PC-9 (cell line): Measurements from ENCODE around the gene SPOCK2. TPM values are rescaled to one million over a fixed set of nuclear protein-coding genes. Genes with fewer than 3 reads are reported as not detected.
A peak's percentile ranks its signal among the peaks of the same experiment; 100 is the strongest.

Source experiments
- BruUV-seq: library from RNA; stranded (reverse); fragments of 400-500 nt; replicated peaks from 2 replicates; lab custom pipeline; 2021; lab: Mats Ljungman, UMichigan
- CTCF ChIA-PET: fragments of 300-600 bp; sonication (Branson Sonifier 250); formaldehyde crosslinking; loops from one replicate; lab custom pipeline; 2022; ENCODE audit warnings: antibody characterized with exemption; lab: Charles Lee
- POLR2A ChIA-PET: fragments of 300-600 bp; sonication (Branson Sonifier 250); formaldehyde crosslinking; loops from one replicate; lab custom pipeline; 2022; ENCODE audit warnings: antibody characterized with exemption; ENCODE audit not compliant: unreplicated experiment; lab: Charles Lee
- DNase-seq, 2 experiments: peaks; one replicate each; pipeline versions ENCODE4 v3.0.0 to v3.0.0-alpha.2; 2015 to 2022; ENCODE audit warnings: mixed read lengths in 1 of 2
- H2AFZ ChIP-seq: fragments of 200-600 bp; sonication (generic); 2 replicates; pipeline ENCODE4 v1.8.1; 2017; ENCODE audit warnings: antibody characterized with exemption
- H3F3A ChIP-seq: fragments of 200-600 bp; sonication (generic); 2 replicates; pipeline ENCODE4 v1.8.1; 2017; ENCODE audit warnings: antibody characterized with exemption, mild to moderate bottlenecking, low read depth; ENCODE audit not compliant: insufficient read depth
- H3K27ac ChIP-seq: fragments of 200-600 bp; sonication (generic); 2 replicates; pipeline ENCODE4 v1.6.1; 2016; ENCODE audit warnings: mixed run types
- H3K27me3 ChIP-seq: fragments of 200-600 bp; sonication (generic); 2 replicates; pipeline ENCODE4 v1.6.1; 2016; ENCODE audit warnings: low read depth, mixed run types; ENCODE audit not compliant: insufficient read depth
- H3K36me3 ChIP-seq: fragments of 200-600 bp; sonication (generic); 2 replicates; pipeline ENCODE4 v1.6.1; 2016; ENCODE audit warnings: low read depth, mixed run types
- H3K4me1 ChIP-seq: fragments of 200-600 bp; sonication (generic); replicated peaks from 2 replicates; pipeline ENCODE4 v1.6.1; 2016; ENCODE audit warnings: mixed run types; ENCODE audit not compliant: insufficient read depth
- H3K4me2 ChIP-seq: fragments of 200-600 bp; sonication (generic); 2 replicates; pipeline ENCODE4 v1.6.1; 2017; ENCODE audit warnings: mixed run types
- H3K4me3 ChIP-seq: fragments of 200-600 bp; sonication (generic); 2 replicates; pipeline ENCODE4 v1.6.1; 2016; ENCODE audit warnings: mixed run types
- H3K79me2 ChIP-seq: fragments of 200-600 bp; sonication (generic); 2 replicates; pipeline ENCODE4 v1.6.1; 2017; ENCODE audit warnings: low read depth, mixed run types
- H3K9me2 ChIP-seq: fragments of 200-600 bp; sonication (generic); 2 replicates; pipeline ENCODE4 v1.8.1; 2017; ENCODE audit warnings: mild to moderate bottlenecking; ENCODE audit not compliant: insufficient read depth
- H3K9me3 ChIP-seq: fragments of 200-600 bp; sonication (generic); 2 replicates; pipeline ENCODE4 v1.8.1; 2016; ENCODE audit warnings: low read depth; ENCODE audit not compliant: insufficient read depth
- H4K20me1 ChIP-seq: fragments of 200-600 bp; sonication (generic); 2 replicates; pipeline ENCODE4 v1.8.1; 2017; ENCODE audit not compliant: insufficient read depth
- EZH2 ChIP-seq: fragments of 200-600 bp; sonication (generic); IDR thresholded peaks from 2 replicates; pipeline ENCODE4 v1.8.0; 2017; ENCODE audit warnings: antibody characterized with exemption, low read depth
- intact Hi-C: fragments of 100-400 bp; cut with micrococcal nuclease; formaldehyde crosslinking; loops from one replicate; pipeline ENCODE4 v1.10.0; 2022; ENCODE audit not compliant: unreplicated experiment
- total RNA-seq: library from RNA; stranded (reverse); gene quantifications from 2 replicates; pipeline ENCODE4 v1.2.3, GENCODE V29; 2021
- TF ChIP-seq, protein P1 (sequence below): fragments of 200-600 bp; sonication (generic); conservative IDR thresholded peaks from 2 replicates; pipeline ENCODE4 v1.6.1; 2017; ENCODE audit warnings: mixed run types, antibody characterized with exemption, mild to moderate bottlenecking, moderate library complexity

SPOCK2 gene
- total RNA-seq, 1 experiment from 2014 or later = 5.3 TPM

DNA sequence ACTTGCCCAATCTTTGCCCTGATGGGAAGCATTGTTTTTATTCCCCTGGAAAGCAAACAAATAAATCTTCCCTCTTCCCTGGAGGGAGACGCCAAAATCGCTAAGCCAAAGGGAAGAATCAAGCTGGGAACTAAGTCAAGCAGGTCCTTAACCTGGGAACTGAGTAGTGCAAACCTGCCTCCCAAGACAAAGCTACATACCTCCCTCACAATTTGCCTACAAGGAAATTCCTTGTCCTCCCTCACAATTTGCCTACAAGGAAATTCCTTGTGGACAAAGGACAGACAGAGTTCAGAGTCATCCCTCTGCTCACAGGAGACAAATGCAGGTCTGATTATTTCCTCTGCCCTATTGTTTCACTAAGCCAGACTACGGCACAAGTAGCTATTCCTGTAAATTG, 50.5 kb downstream of the SPOCK2 start:
- Histone ChIP-seq H3K9me2 (no peaks in the 10 kb centered on the region), H3F3A (peaks cover 10% of the 10 kb centered on the region; the same call in 1 of the 2 replicates), H3K4me3 (no peak overlapping the region), H2AFZ (no peak overlapping the region), H3K27me3 (no peaks in the 10 kb centered on the region), H3K79me2 (no peaks in the 10 kb centered on the region), H4K20me1 (no peaks in the 10 kb centered on the region), H3K4me2 (0 out of 2 replicates have a peak overlapping the region, but pooled peaks have one; percentile 5), H3K4me1 (peaks cover 17% of the 10 kb centered on the region), H3K36me3 (no peaks in the 10 kb centered on the region), H3K27ac (no peak overlapping the region), H3K9me3 (no peaks in the 10 kb centered on the region)
- ChIA-PET POLR2A (interaction anchor here (0.5 to 0.7 kb wide), 4 partner anchors 39 to 726 kb away, joined by 3 to 13 read pairs (median 4); no protein-coding TSS in a partner anchor), CTCF (interaction anchor here (1.4 kb wide), 1 partner anchor 11 kb away, joined by 4 read pairs; no protein-coding TSS in a partner anchor)
- TF ChIP-seq, protein P1, sequence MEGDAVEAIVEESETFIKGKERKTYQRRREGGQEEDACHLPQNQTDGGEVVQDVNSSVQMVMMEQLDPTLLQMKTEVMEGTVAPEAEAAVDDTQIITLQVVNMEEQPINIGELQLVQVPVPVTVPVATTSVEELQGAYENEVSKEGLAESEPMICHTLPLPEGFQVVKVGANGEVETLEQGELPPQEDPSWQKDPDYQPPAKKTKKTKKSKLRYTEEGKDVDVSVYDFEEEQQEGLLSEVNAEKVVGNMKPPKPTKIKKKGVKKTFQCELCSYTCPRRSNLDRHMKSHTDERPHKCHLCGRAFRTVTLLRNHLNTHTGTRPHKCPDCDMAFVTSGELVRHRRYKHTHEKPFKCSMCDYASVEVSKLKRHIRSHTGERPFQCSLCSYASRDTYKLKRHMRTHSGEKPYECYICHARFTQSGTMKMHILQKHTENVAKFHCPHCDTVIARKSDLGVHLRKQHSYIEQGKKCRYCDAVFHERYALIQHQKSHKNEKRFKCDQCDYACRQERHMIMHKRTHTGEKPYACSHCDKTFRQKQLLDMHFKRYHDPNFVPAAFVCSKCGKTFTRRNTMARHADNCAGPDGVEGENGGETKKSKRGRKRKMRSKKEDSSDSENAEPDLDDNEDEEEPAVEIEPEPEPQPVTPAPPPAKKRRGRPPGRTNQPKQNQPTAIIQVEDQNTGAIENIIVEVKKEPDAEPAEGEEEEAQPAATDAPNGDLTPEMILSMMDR = no peak
- no peak for TF ChIP-seq EZH2
- no peak for DNase-seq
- intact Hi-C loops = loop anchor here (5.0 kb wide), 1 partner anchor 41 kb away; no protein-coding TSS in a partner anchor
- BruUV-seq = no TSS peak

- intact Hi-C loops = loop anchor here (5.0 kb wide), 1 partner anchor 40 kb away; no protein-coding TSS in a partner anchor
- H4K20me1 ChIP-seq = no peaks in the 10 kb centered on the region
- no peaks in the 10 kb centered on the region for H3K9me3 ChIP-seq
- H3K27me3 ChIP-seq = no peaks in the 10 kb centered on the region
- ChIA-PET CTCF (interaction anchor here (1.4 kb wide), 1 partner anchor 11 kb away, joined by 4 read pairs; no protein-coding TSS in a partner anchor), POLR2A (interaction anchor here (0.7 kb wide), 1 partner anchor 178 kb away, joined by 3 read pairs; no protein-coding TSS in a partner anchor)
- no peaks in the 10 kb centered on the region for H3K79me2 ChIP-seq
- H3K36me3 ChIP-seq = no peaks in the 10 kb centered on the region
- H3K4me3 ChIP-seq = no peak overlapping the region
- BruUV-seq = no TSS peak
- H3K9me2 ChIP-seq = no peaks in the 10 kb centered on the region
- no peak for TF ChIP-seq EZH2
- TF ChIP-seq, protein P1 = no peak
- no peak overlapping the region for H3K27ac ChIP-seq
- DNase-seq = no peak
- H3K4me1 ChIP-seq = peaks cover 15% of the 10 kb centered on the region
- H3F3A ChIP-seq = peaks cover 10% of the 10 kb centered on the region; the same call in 1 of the 2 replicates
- H3K4me2 ChIP-seq = no peak overlapping the region
- no peak overlapping the region for H2AFZ ChIP-seq
Measured at GRCh38 chr10:72037266-72037665, 51.1 kb downstream of the SPOCK2 start.

- DNase-seq = no peak
- Histone ChIP-seq H3K4me2 (no peak overlapping the region), H3K27ac (no peak overlapping the region), H3K9me2 (no peaks in the 10 kb centered on the region), H4K20me1 (no peaks in the 10 kb centered on the region), H3K4me1 (peaks cover 15% of the 10 kb centered on the region), H3K27me3 (no peaks in the 10 kb centered on the region), H3K36me3 (no peaks in the 10 kb centered on the region), H3K9me3 (no peaks in the 10 kb centered on the region), H3F3A (peaks cover 10% of the 10 kb centered on the region; the same call in 1 of the 2 replicates), H3K79me2 (no peaks in the 10 kb centered on the region), H3K4me3 (no peak overlapping the region), H2AFZ (no peak overlapping the region)
- intact Hi-C loops = loop anchor here (5.0 kb wide), 1 partner anchor 38 kb away; no protein-coding TSS in a partner anchor
- TF ChIP-seq, protein P1 = no peak
- no peak for TF ChIP-seq EZH2
- CTCF ChIA-PET = no interaction called here
- POLR2A ChIA-PET = no interaction called here
- BruUV-seq = no TSS peak
Measured at GRCh38 chr10:72035252-72035887, 53.0 kb downstream of the SPOCK2 start.
